Breast epithelium (tissue), 3 donors: Measurements from ENCODE around the gene CLDN11.

Experiments used
- CTCF ChIP-seq, 3 donors: fragments of 450-650 bp; IDR thresholded peaks; one replicate each; pipeline ENCODE4 v1.5.1; 2016 to 2017; ENCODE audit warnings: antibody characterized with exemption in 3 of 3, mild to moderate bottlenecking in 3 of 3, moderate library complexity in 3 of 3
- POLR2A ChIP-seq: fragments of 450-650 bp; IDR thresholded peaks from one replicate; pipeline ENCODE4 v1.6.1; 2016; ENCODE audit warnings: antibody characterized with exemption, mild to moderate bottlenecking, moderate library complexity
- POLR2AphosphoS5 ChIP-seq, 3 donors: sonication (generic); formaldehyde crosslinking; IDR thresholded peaks; one replicate each; pipeline ENCODE4 v1.6.1; 2017; ENCODE audit warnings: antibody characterized with exemption in 3 of 3

- TF ChIP-seq CTCF (IDR thresholded peaks at IDR 0.05), result no peak
- no peak for TF ChIP-seq POLR2A
- TF ChIP-seq POLR2AphosphoS5 (IDR thresholded peaks at IDR 0.05), result no peak
These were observed 49.0 kb downstream of the CLDN11 start for GRCh38 chr3:170467571-170468147.
